Kidney capillary endothelial cell (primary cell): ENCODE data around the gene EIF4A2.
A peak's percentile ranks its signal among the peaks of the same experiment; 100 is the strongest.
"Not testable (repeated sequence)": the region's sequence is repeated elsewhere in the genome, so short reads cannot be mapped to it uniquely, and the experiment has no call there.

Source experiments
- DNase-seq: peaks from one replicate; pipeline ENCODE4 v3.0.0-alpha.2; 2018; ENCODE audit warnings: low spot score

The EIF4A2 gene

GRCh38 chr3:186821429-186822387, 38.3 kb downstream of the EIF4A2 start:
- DNase-seq: peak; percentile 53

GRCh38 chr3:186822388-186822759, 39.0 kb downstream of the EIF4A2 start:
- not testable (repeated sequence) for DNase-seq

- no peak for DNase-seq
These were observed 40.0 kb downstream of the EIF4A2 start for GRCh38 chr3:186823386-186823785.

- no peak for DNase-seq
These were observed 41.2 kb downstream of the EIF4A2 start for GRCh38 chr3:186824430-186825139.

GRCh38 chr3:186825294-186825821, 42.0 kb downstream of the EIF4A2 start:
- no peak for DNase-seq

- no peak for DNase-seq
These were observed 42.6 kb downstream of the EIF4A2 start for GRCh38 chr3:186825872-186826409.

- DNase-seq: no peak
These were observed 43.1 kb downstream of the EIF4A2 start for GRCh38 chr3:186826410-186826975.

GRCh38 chr3:186826976-186827857, 43.8 kb downstream of the EIF4A2 start:
- DNase-seq: peak; percentile 79

GRCh38 chr3:186828340-186828739, 45.0 kb downstream of the EIF4A2 start:
- no peak for DNase-seq

GRCh38 chr3:186831798-186832197, 48.4 kb downstream of the EIF4A2 start:
- no peak for DNase-seq

GRCh38 chr3:186832276-186832675, 48.9 kb downstream of the EIF4A2 start:
- DNase-seq: no peak
